RCC 7860 (cell line): ENCODE measurements around the gene SOD2.
A peak's percentile ranks its signal among the peaks of the same experiment; 100 is the strongest.
"Not testable (repeated sequence)": the region's sequence is repeated elsewhere in the genome, so short reads cannot be mapped to it uniquely, and the experiment has no call there.

Experiments
- DNase-seq: peaks from one replicate; pipeline ENCODE4 v3.0.0-alpha.2; 2015; ENCODE audit warnings: low spot score
- FAIRE-seq: peaks from 2 replicates; lab custom pipeline; 2012; peaks lifted over from hg19 to GRCh38; lab: Jason Lieb, UNC

The SOD2 gene

GRCh38 chr6:159693128-159693893 is at the start of gene SOD2:
Gene SOD2, minus strand, starts transcription at chr6:159693241. Its CDS starts 74 bp downstream, at chr6:159693167.
- FAIRE-seq (no peak), DNase-seq (peak; percentile 69)

- DNase-seq (no peak), FAIRE-seq (no peak)
Observed at GRCh38 chr6:159742165-159742564, 49.1 kb upstream of the SOD2 start.

- DNase-seq (no peak), FAIRE-seq (no peak)
Observed at GRCh38 chr6:159739341-159739740, 46.3 kb upstream of the SOD2 start.

GRCh38 chr6:159736908-159737307 is 43.9 kb upstream of the SOD2 start:
- no peak for FAIRE-seq
- DNase-seq = no peak

- not testable (repeated sequence) for FAIRE-seq, DNase-seq
Observed at GRCh38 chr6:159733395-159733794, 40.4 kb upstream of the SOD2 start.

- not testable (repeated sequence) for FAIRE-seq, DNase-seq
Observed at GRCh38 chr6:159732550-159732949, 39.5 kb upstream of the SOD2 start.

GRCh38 chr6:159730332-159730676 is 37.3 kb upstream of the SOD2 start:
- no peak for DNase-seq
- FAIRE-seq = no peak

- FAIRE-seq (no peak), DNase-seq (no peak)
Observed at GRCh38 chr6:159729598-159730331, 36.7 kb upstream of the SOD2 start.

- no peak for FAIRE-seq
- no peak for DNase-seq
Observed at GRCh38 chr6:159728531-159728964, 35.5 kb upstream of the SOD2 start.

- DNase-seq (no peak), FAIRE-seq (no peak)
Observed at GRCh38 chr6:159727717-159728445, 34.8 kb upstream of the SOD2 start.

- peak; percentile 45 for FAIRE-seq
- DNase-seq = peak; percentile 91
Observed at GRCh38 chr6:159726918-159727716, 34.1 kb upstream of the SOD2 start, which contains the start of gene WTAP. Gene WTAP, plus strand, starts transcription at chr6:159727506. Its CDS starts 8,760 bp downstream, at chr6:159736266.

GRCh38 chr6:159726255-159726917 is 33.3 kb upstream of the SOD2 start:
- no peak for DNase-seq
- no peak for FAIRE-seq

GRCh38 chr6:159725208-159725607 is 32.2 kb upstream of the SOD2 start:
- FAIRE-seq = not testable (repeated sequence)

GRCh38 chr6:159724778-159725177 is 31.7 kb upstream of the SOD2 start:
- DNase-seq = no peak
- no peak for FAIRE-seq

More at GRCh38 chr6:159725208-159725607, 32.2 kb upstream of the SOD2 start:
- not testable (repeated sequence) for DNase-seq

GRCh38 chr6:159723259-159723658 is 30.2 kb upstream of the SOD2 start:
- DNase-seq = no peak
- FAIRE-seq = no peak

GRCh38 chr6:159722655-159723054 is 29.6 kb upstream of the SOD2 start:
- no peak for FAIRE-seq
- DNase-seq = no peak

- not testable (repeated sequence) for FAIRE-seq, DNase-seq
Observed at GRCh38 chr6:159721981-159722380, 28.9 kb upstream of the SOD2 start.

- DNase-seq = no peak
- no peak for FAIRE-seq
Observed at GRCh38 chr6:159720708-159721107, 27.7 kb upstream of the SOD2 start.

- DNase-seq (no peak), FAIRE-seq (no peak)
Observed at GRCh38 chr6:159719287-159719686, 26.2 kb upstream of the SOD2 start.

GRCh38 chr6:159718634-159719033 is 25.6 kb upstream of the SOD2 start:
- DNase-seq = no peak
- FAIRE-seq = no peak
